Measurements from ENCODE around the gene IL20RB. TPM values are rescaled to one million over a fixed set of nuclear protein-coding genes. Genes with fewer than 3 reads are reported as not detected.

The IL20RB gene
- total and polyA plus RNA-seq, 12 donors, result 0.12 to 1.7 (median 0.71) TPM; not detected in 1

DNA sequence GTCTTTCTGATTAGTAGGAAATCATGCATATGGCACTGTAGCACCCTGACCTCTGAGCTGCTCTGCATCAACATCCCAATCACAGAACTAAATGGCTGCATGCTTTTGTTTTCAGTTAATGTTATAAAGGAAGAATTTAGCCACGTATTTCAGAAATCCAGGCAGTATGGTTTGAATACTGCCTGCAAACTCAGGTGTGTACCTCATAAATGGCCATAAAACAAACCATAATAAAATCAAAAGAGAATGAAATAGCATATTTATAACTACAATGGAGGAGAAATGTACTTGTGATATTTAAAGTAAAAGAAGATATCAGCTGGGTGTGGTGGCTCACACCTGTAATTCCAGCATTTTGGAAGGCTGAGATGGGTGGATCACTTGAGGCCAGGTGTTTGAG is 94.5 kb downstream of the IL20RB start:
- 67 to 78% (median 73%) methylated on average over 1 of the region's 1 CpG for WGBS, 4 donors
- Histone ChIP-seq H3K4me3 (no peak overlapping the region), H3K9me3 (replicated peaks in 1 of 3) (no peaks in the 10 kb centered on the region), H3K27ac (no peak overlapping the region), H3K4me1 (replicated peaks in 1 of 2) (no peaks in the 10 kb centered on the region), H3K36me3 (replicated peaks in 1 of 2) (no peaks in the 10 kb centered on the region), H3K27me3 (no peaks in the 10 kb centered on the region)
- DNase-seq, result no peak
- intact Hi-C loops (cut with DNase I), result no loop called here
- TF ChIP-seq POLR2A (IDR thresholded peaks at IDR 0.05), result no peak
- TF ChIP-seq, protein P1, sequence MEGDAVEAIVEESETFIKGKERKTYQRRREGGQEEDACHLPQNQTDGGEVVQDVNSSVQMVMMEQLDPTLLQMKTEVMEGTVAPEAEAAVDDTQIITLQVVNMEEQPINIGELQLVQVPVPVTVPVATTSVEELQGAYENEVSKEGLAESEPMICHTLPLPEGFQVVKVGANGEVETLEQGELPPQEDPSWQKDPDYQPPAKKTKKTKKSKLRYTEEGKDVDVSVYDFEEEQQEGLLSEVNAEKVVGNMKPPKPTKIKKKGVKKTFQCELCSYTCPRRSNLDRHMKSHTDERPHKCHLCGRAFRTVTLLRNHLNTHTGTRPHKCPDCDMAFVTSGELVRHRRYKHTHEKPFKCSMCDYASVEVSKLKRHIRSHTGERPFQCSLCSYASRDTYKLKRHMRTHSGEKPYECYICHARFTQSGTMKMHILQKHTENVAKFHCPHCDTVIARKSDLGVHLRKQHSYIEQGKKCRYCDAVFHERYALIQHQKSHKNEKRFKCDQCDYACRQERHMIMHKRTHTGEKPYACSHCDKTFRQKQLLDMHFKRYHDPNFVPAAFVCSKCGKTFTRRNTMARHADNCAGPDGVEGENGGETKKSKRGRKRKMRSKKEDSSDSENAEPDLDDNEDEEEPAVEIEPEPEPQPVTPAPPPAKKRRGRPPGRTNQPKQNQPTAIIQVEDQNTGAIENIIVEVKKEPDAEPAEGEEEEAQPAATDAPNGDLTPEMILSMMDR (IDR thresholded peaks at IDR 0.05), result no peak

Other genes starting within 250 kb of the IL20RB start
- 10 to 100 TPM; 17.1 to 39.8 (median 28.1) TPM for gene STAG1, start 205.6 kb upstream of the IL20RB start, total RNA-seq
- gene STAG1, start 205.6 kb upstream of the IL20RB start, polyA plus RNA-seq, result 10 to 100 TPM in 2 of 3 donors, 1 to 10 TPM in 1; 7.5 to 15.8 (median 11.0) TPM
- gene SLC35G2, start 138.9 kb upstream of the IL20RB start, total RNA-seq, result 10 to 100 TPM in 8 of 9 donors, 1 to 10 TPM in 1; 8.4 to 35.9 (median 17.1) TPM
- 10 to 100 TPM in 2 of 3 donors, 1 to 10 TPM in 1; 6.4 to 38.0 (median 16.9) TPM for gene SLC35G2, start 138.9 kb upstream of the IL20RB start, polyA plus RNA-seq
- gene NCK1, start 95.8 kb upstream of the IL20RB start, total RNA-seq, result 10 to 100 TPM; 21.3 to 59.2 (median 36.5) TPM
- 10 to 100 TPM in 2 of 3 donors, 1 to 10 TPM in 1; 6.0 to 47.0 (median 10.1) TPM for gene NCK1, start 95.8 kb upstream of the IL20RB start, polyA plus RNA-seq

Data from adrenal gland (tissue), 12 donors.